Neural cell (in vitro differentiated cells): ENCODE results near the gene CLHC1.

ENCODE experiments used
- CTCF ChIP-seq: fragments of 450-650 bp; IDR thresholded peaks from 2 replicates; pipeline ENCODE4 v1.5.1; 2014; ENCODE audit warnings: antibody characterized with exemption, mild to moderate bottlenecking, moderate library complexity; ENCODE audit not compliant: poor library complexity, severe bottlenecking
- RAD21 ChIP-seq: fragments of 450-650 bp; conservative IDR thresholded peaks from 2 replicates; pipeline ENCODE4 v1.6.1; 2014; ENCODE audit warnings: antibody characterized with exemption, mild to moderate bottlenecking, moderate library complexity

- TF ChIP-seq RAD21 (no peak), CTCF (no peak)
Observed at GRCh38 chr2:55158111-55158814, 73.8 kb downstream of the CLHC1 start.
